Neural cell (in vitro differentiated cells): Measurements from ENCODE around the gene SPATA13. TPM values are rescaled to one million over a fixed set of nuclear protein-coding genes. Genes with fewer than 3 reads are reported as not detected.

ENCODE experiments used
- H2AFZ ChIP-seq: fragments of 200-600, 300-800 bp; sonication (generic), shearing (Covaris generic); 2 replicates; pipeline ENCODE4 v1.6.0; 2014; ENCODE audit warnings: low read depth, mild to moderate bottlenecking, antibody characterized with exemption, low read length, moderate library complexity
- H3F3A ChIP-seq: fragments of 200-600 bp; shearing (Covaris generic); 2 replicates; pipeline ENCODE4 v1.6.1; 2016; ENCODE audit warnings: mild to moderate bottlenecking, moderate library complexity, mixed read lengths, antibody characterized with exemption, low read length; ENCODE audit not compliant: insufficient read depth, poor library complexity, severe bottlenecking
- H3K27ac ChIP-seq: fragments of 200-600, 300-800 bp; sonication (generic), shearing (Covaris generic); 2 replicates; pipeline ENCODE4 v1.5.1; 2014; ENCODE audit warnings: mild to moderate bottlenecking, low read length, moderate library complexity
- H3K27me3 ChIP-seq: fragments of 300-800, 200-600 bp; sonication (generic), shearing (Covaris generic); 2 replicates; pipeline ENCODE4 v1.6.0; 2014; ENCODE audit warnings: mild to moderate bottlenecking, low read depth, low read length, moderate library complexity; ENCODE audit not compliant: insufficient read depth
- H3K36me3 ChIP-seq: fragments of 300-800, 200-600 bp; sonication (generic), shearing (Covaris generic); 2 replicates; pipeline ENCODE4 v1.5.1; 2014; ENCODE audit warnings: mild to moderate bottlenecking, antibody characterized with exemption, low read length, moderate library complexity; ENCODE audit not compliant: insufficient read depth
- H3K4me2 ChIP-seq: fragments of 300-800, 200-600 bp; sonication (generic), shearing (Covaris generic); 2 replicates; pipeline ENCODE4 v1.6.0; 2014; ENCODE audit warnings: mild to moderate bottlenecking, low read length
- H3K4me3 ChIP-seq: fragments of 300-800, 200-600 bp; sonication (generic), shearing (Covaris generic); 2 replicates; pipeline ENCODE4 v1.5.1; 2014; ENCODE audit warnings: mild to moderate bottlenecking, low read length, moderate library complexity
- H3K79me2 ChIP-seq: fragments of 200-600 bp; shearing (Covaris generic); replicated peaks from 2 replicates; pipeline ENCODE4 v1.6.0; 2014; ENCODE audit warnings: mild to moderate bottlenecking, low read length, moderate library complexity; ENCODE audit not compliant: insufficient read depth
- H3K9ac ChIP-seq: fragments of 300-800, 200-600 bp; sonication (generic), shearing (Covaris generic); 2 replicates; pipeline ENCODE4 v1.6.1; 2016; ENCODE audit warnings: mild to moderate bottlenecking, low read length, mixed read lengths
- H3K9me2 ChIP-seq: fragments of 200-600 bp; shearing (Covaris generic); 2 replicates; pipeline ENCODE4 v1.6.1; 2016; ENCODE audit warnings: mild to moderate bottlenecking, low read length, mixed read lengths; ENCODE audit not compliant: insufficient read depth
- H3K9me3 ChIP-seq: fragments of 200-600, 300-800 bp; sonication (generic), shearing (Covaris generic); 2 replicates; pipeline ENCODE4 v1.6.1; 2016; ENCODE audit warnings: mild to moderate bottlenecking, mixed run types, low read length, moderate library complexity, mixed read lengths
- H4K20me1 ChIP-seq: fragments of 200-600 bp; shearing (Covaris generic); 2 replicates; pipeline ENCODE4 v1.6.1; 2016; ENCODE audit warnings: mild to moderate bottlenecking, mixed run types; ENCODE audit not compliant: insufficient read depth
- EP300 ChIP-seq: fragments of 450-650 bp; conservative IDR thresholded peaks from 2 replicates; pipeline ENCODE4 v1.6.1; 2014; ENCODE audit warnings: antibody characterized with exemption, mild to moderate bottlenecking, moderate library complexity; ENCODE audit not compliant: poor library complexity, severe bottlenecking
- EZH2 ChIP-seq: fragments of 200-600, 300-800 bp; shearing (Covaris generic), sonication (generic); IDR thresholded peaks from 2 replicates; pipeline ENCODE4 v1.6.1; 2014; ENCODE audit warnings: antibody characterized with exemption, low read length, borderline replicate concordance, mild to moderate bottlenecking; ENCODE audit not compliant: insufficient read depth, poor library complexity, severe bottlenecking
- MXI1 ChIP-seq: fragments of 450-650 bp; conservative IDR thresholded peaks from 2 replicates; pipeline ENCODE4 v1.6.1; 2014; ENCODE audit warnings: antibody characterized with exemption, mild to moderate bottlenecking; ENCODE audit not compliant: poor library complexity, severe bottlenecking
- POLR2AphosphoS5 ChIP-seq: IDR thresholded peaks from 2 replicates; pipeline ENCODE4 v1.6.1; 2012
- RAD21 ChIP-seq: fragments of 450-650 bp; conservative IDR thresholded peaks from 2 replicates; pipeline ENCODE4 v1.6.1; 2014; ENCODE audit warnings: antibody characterized with exemption, mild to moderate bottlenecking, moderate library complexity
- SMC3 ChIP-seq: fragments of 450-650 bp; conservative IDR thresholded peaks from 2 replicates; pipeline ENCODE4 v1.6.1; 2014; ENCODE audit warnings: antibody characterized with exemption, mild to moderate bottlenecking, moderate library complexity; ENCODE audit not compliant: poor library complexity
- TAF1 ChIP-seq: IDR thresholded peaks from 2 replicates; pipeline ENCODE4 v1.6.1; 2012; ENCODE audit warnings: low read depth
- polyA plus RNA-seq: library from polyadenylated mRNA; depleted of rRNA; stranded (reverse); fragments of >200 nt; gene quantifications from 2 replicates; pipeline ENCODE4 v1.2.3, GENCODE V29; 2014
- TF ChIP-seq, protein P1 (sequence below): IDR thresholded peaks from 2 replicates; pipeline ENCODE4 v1.6.1; 2012; ENCODE audit warnings: borderline replicate concordance
- TF ChIP-seq, protein P2 (sequence below): fragments of 450-650 bp; IDR thresholded peaks from 2 replicates; pipeline ENCODE4 v1.5.1; 2014; ENCODE audit warnings: antibody characterized with exemption, mild to moderate bottlenecking, moderate library complexity; ENCODE audit not compliant: poor library complexity, severe bottlenecking

SPATA13 gene
- polyA plus RNA-seq, 1 donor from 2014 or later = 15.5 TPM

DNA sequence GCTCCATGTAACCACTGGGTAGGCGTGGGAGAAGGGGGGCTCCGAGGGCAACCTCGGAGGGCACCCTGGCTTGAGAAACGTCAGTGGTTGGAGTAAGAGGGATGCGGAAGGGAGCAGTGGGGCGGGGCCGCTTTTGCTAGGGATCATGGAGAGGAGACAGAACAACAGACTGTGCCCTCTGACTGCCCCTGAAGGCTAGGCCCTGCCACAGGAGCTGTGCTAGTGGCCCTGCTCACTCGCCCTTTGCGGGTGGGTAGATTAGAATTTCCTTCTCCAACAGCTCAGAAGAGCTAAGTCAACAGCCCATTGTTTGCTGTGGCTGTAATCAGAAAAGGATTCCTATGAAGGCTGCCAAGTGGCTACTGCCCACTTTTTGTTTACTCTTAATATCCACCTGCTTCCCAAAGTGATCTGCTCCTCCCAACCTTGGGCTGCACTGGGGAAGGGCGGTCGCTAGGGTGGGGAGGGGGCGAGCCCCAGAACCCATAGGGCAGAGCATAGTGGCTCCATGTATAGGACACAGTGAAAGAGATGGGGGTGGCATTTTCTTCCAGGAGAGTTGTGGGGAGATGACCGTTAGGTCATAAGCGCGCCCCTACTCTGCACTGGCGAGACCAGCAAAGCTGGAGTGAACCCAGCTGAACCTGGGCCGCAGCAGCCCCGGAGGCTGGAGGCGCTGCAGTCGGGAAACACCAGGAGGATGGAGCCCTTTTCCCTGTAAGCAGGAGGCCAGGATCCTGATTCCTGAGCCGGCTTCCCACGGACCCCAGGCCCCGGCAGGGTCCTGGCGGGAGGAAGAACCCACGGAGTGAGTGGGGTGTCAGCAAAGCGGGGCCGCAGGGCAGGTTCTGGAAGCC, 146.9 kb downstream of the SPATA13 start:
- Histone ChIP-seq H3K9me3 (no peaks in the 10 kb centered on the region), H3K4me2 (no peak overlapping the region), H3K9me2 (no peaks in the 10 kb centered on the region), H3F3A (no peaks in the 10 kb centered on the region), H3K9ac (no peak overlapping the region), H3K27ac (no peak overlapping the region), H3K4me3 (no peak overlapping the region), H3K79me2 (no peaks in the 10 kb centered on the region), H2AFZ (no peak overlapping the region), H3K36me3 (no peaks in the 10 kb centered on the region), H4K20me1 (no peaks in the 10 kb centered on the region), H3K27me3 (no peaks in the 10 kb centered on the region)
- TF ChIP-seq POLR2AphosphoS5 (no peak), TAF1 (no peak), EP300 (no peak), SMC3 (no peak), MXI1 (no peak), EZH2 (no peak), RAD21 (no peak)
- TF ChIP-seq, protein P1, sequence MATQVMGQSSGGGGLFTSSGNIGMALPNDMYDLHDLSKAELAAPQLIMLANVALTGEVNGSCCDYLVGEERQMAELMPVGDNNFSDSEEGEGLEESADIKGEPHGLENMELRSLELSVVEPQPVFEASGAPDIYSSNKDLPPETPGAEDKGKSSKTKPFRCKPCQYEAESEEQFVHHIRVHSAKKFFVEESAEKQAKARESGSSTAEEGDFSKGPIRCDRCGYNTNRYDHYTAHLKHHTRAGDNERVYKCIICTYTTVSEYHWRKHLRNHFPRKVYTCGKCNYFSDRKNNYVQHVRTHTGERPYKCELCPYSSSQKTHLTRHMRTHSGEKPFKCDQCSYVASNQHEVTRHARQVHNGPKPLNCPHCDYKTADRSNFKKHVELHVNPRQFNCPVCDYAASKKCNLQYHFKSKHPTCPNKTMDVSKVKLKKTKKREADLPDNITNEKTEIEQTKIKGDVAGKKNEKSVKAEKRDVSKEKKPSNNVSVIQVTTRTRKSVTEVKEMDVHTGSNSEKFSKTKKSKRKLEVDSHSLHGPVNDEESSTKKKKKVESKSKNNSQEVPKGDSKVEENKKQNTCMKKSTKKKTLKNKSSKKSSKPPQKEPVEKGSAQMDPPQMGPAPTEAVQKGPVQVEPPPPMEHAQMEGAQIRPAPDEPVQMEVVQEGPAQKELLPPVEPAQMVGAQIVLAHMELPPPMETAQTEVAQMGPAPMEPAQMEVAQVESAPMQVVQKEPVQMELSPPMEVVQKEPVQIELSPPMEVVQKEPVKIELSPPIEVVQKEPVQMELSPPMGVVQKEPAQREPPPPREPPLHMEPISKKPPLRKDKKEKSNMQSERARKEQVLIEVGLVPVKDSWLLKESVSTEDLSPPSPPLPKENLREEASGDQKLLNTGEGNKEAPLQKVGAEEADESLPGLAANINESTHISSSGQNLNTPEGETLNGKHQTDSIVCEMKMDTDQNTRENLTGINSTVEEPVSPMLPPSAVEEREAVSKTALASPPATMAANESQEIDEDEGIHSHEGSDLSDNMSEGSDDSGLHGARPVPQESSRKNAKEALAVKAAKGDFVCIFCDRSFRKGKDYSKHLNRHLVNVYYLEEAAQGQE = no peak
- TF ChIP-seq, protein P2, sequence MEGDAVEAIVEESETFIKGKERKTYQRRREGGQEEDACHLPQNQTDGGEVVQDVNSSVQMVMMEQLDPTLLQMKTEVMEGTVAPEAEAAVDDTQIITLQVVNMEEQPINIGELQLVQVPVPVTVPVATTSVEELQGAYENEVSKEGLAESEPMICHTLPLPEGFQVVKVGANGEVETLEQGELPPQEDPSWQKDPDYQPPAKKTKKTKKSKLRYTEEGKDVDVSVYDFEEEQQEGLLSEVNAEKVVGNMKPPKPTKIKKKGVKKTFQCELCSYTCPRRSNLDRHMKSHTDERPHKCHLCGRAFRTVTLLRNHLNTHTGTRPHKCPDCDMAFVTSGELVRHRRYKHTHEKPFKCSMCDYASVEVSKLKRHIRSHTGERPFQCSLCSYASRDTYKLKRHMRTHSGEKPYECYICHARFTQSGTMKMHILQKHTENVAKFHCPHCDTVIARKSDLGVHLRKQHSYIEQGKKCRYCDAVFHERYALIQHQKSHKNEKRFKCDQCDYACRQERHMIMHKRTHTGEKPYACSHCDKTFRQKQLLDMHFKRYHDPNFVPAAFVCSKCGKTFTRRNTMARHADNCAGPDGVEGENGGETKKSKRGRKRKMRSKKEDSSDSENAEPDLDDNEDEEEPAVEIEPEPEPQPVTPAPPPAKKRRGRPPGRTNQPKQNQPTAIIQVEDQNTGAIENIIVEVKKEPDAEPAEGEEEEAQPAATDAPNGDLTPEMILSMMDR = no peak

DNA sequence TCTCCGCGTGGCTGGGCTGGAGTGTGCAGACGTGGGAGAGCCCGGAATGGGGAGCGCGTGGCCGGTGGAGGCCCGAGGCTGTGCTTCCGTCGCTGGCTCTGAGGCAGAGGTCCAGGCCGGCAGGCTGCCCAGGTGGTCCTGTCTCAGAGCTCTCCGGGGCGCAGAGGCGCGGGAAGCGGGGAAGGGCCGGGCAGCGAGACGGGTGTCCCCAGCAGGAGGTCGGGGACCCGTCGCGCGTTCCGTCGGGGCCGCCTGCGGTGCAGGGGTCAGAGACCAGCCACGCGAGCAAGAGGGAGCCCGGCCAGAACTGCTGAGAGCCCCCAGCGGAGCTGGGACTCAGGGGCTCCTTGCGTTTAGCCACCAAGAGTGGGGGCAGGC, 147.5 kb downstream of the SPATA13 start:
- Histone ChIP-seq H3K9me2 (no peaks in the 10 kb centered on the region), H2AFZ (no peak overlapping the region), H3K27ac (no peak overlapping the region), H3K36me3 (no peaks in the 10 kb centered on the region), H3K27me3 (no peaks in the 10 kb centered on the region), H3K79me2 (no peaks in the 10 kb centered on the region), H3F3A (no peaks in the 10 kb centered on the region), H3K4me2 (no peak overlapping the region), H4K20me1 (no peaks in the 10 kb centered on the region), H3K9me3 (no peaks in the 10 kb centered on the region), H3K9ac (no peak overlapping the region), H3K4me3 (no peak overlapping the region)
- TF ChIP-seq TAF1 (no peak), SMC3 (no peak), EZH2 (no peak), RAD21 (no peak), MXI1 (no peak), POLR2AphosphoS5 (no peak), EP300 (no peak)
- TF ChIP-seq, protein P1 = no peak
- TF ChIP-seq, protein P2 = no peak
